ENCODE data around the gene BAIAP2. TPM values are rescaled to one million over a fixed set of nuclear protein-coding genes. Genes with fewer than 3 reads are reported as not detected.
"Not testable (repeated sequence)": the region's sequence is repeated elsewhere in the genome, so short reads cannot be mapped to it uniquely, and the experiment has no call there.

BAIAP2 gene
- total RNA-seq, 1 donor from 2014 or later, result 101 TPM

DNA sequence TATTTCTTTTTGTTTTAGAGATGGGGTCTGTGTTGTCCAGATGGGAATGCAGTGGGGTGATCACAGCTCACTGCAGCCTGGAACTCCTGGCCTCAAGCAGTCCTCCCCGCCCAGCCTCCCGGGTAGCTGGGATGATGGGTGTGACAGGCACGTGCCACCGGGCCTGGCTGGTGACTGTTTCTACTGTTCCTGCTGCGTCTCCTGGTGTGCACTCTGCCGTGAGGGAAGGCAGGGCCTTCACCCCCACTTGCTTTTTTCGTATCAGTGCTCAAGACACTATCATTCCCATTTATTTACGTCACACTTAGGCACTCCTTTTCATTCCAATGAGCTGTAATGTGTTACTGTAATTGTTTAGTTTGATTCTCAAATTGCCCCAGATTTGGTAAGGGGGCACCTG, 105.1 kb downstream of the BAIAP2 start:
- DNase-seq (ENCODE audit: low spot score), result no peak

- DNase-seq (ENCODE audit: low spot score), result no peak
Observed at GRCh38 chr17:81140695-81141094, 105.7 kb downstream of the BAIAP2 start.

DNA sequence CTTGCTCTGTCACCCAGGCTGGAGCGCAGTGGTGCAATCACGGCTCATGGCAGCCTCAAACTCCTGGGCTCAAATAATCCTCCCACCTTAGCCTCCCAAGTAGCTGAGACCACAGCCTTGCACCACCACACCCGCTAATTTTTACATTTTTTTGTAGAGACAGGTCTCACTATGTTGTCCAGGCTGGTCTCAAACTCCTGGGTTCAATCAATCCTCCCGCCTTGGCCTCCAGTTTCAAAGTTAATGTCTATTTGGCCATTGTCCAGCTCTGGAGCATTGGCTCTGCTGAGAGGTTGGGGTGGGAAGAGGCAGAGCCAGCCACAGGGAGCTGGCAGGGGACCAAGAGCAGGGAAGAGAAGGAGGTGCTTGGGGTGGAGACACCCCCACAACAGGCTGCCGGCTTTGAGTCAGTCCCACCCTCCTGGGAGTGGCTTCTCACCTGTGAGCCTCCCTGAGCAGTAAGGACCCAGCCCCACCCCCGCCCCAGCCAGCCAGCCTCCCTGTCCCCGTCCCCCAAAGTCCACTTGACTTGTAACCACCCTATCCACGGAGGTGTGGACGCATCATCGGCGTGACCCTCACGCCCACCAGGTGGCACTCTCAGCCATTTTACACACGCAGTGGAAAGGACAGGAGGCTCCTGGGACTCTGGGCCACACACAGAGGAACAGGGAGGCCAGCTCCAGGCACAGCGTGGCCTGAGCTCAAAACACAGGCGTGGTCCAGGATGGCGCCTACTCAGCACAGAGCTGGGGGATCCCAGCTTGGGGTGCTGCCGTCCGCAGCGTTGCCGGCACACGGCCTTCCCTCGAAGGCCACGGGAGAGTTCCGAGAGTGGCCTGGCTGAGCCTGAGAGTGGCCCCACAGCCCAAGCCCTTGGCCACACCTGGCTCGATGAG, 107.6 kb downstream of the BAIAP2 start:
- peak; percentile 81 for DNase-seq (ENCODE audit: low spot score)

- DNase-seq (ENCODE audit: low spot score), result no peak
Observed at GRCh38 chr17:81143200-81143527, 108.2 kb downstream of the BAIAP2 start.

DNA sequence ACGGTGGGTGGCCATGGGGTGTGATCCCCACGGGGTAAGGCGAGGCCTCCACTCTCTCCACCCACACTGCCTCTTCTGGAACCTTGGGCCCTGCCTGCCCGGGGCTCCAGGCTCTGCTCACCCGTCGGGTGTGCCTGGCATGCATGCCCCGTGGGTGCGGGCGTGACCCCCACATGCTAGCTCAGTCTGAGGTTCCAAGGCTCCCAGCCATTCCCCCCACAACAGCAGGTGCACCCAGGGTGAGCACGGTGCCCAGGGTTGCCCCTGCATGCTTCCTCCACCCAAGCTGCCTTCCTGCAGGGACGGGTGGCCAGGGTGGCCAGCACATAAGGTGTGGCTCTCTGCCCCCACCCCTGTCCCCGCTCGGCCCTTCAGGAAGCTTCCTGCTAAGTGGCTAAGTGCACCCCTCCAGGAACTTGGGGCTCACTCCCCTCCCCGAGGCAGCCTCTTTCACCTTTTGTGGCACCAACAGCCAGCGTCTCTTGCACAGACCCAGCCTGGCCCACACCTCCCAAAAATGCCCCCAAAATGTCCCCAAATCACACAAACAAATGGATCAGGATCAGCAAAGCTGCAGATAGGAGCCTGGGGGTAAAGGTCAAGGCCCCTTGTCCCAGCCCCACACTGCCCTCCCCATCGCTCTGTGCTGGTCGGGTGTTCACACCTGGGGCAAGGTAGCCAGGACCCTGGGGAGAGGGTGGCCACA, 108.9 kb downstream of the BAIAP2 start:
- no peak for DNase-seq (ENCODE audit: low spot score)

- no peak for DNase-seq (ENCODE audit: low spot score)
Observed at GRCh38 chr17:81144423-81144781, 109.5 kb downstream of the BAIAP2 start.

- DNase-seq (ENCODE audit: low spot score), result not testable (repeated sequence)
Observed at GRCh38 chr17:81146208-81146607, 111.3 kb downstream of the BAIAP2 start.

GRCh38 chr17:81147701-81148100, 112.8 kb downstream of the BAIAP2 start:
- DNase-seq (ENCODE audit: low spot score), result no peak

DNA sequence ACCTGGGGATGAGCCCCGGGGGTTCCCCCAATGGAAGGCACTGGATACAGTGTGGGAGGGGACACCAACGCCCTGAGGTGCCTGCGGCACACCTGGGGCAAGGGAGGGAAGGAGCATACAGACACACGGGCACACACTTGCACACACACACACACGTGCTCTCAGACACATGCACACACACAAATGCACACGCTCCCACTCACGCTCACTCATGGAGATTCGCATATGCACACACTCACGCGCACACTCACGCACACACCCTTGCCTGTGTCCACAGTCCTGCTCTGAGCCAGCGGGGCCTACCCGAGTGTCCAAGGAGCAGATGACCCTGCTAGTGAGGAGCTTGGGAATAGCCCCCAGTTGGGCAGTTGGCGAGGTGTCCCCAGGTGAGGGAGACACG, 113.6 kb downstream of the BAIAP2 start:
- DNase-seq (ENCODE audit: low spot score), result no peak

DNA sequence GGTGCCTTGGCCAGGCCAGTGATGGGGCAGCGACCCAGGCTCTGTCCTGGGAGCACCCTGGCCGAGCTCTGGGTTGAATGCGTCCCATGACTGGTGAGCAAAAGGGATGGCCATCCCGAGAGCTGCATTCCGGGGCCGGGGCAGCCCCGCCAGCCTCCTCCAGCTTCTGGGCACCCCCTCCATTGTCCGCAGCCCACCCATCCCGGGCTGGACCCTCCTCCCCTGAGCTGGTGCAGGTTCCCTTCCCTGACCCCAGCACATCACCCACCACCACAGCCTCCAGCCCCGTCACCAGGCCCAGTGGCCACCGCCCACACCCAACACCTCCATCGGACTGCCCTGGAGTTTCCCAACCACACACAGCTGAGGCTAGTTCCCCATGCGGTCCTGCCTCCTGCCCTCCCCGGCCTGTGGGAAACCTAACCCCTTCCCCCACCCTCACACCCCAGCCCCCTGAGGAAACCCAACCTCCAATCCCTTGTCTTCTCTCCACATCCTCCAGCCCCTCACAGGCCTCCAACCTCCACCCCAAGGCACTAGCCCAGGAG, 114.1 kb downstream of the BAIAP2 start:
- no peak for DNase-seq (ENCODE audit: low spot score)

DNA sequence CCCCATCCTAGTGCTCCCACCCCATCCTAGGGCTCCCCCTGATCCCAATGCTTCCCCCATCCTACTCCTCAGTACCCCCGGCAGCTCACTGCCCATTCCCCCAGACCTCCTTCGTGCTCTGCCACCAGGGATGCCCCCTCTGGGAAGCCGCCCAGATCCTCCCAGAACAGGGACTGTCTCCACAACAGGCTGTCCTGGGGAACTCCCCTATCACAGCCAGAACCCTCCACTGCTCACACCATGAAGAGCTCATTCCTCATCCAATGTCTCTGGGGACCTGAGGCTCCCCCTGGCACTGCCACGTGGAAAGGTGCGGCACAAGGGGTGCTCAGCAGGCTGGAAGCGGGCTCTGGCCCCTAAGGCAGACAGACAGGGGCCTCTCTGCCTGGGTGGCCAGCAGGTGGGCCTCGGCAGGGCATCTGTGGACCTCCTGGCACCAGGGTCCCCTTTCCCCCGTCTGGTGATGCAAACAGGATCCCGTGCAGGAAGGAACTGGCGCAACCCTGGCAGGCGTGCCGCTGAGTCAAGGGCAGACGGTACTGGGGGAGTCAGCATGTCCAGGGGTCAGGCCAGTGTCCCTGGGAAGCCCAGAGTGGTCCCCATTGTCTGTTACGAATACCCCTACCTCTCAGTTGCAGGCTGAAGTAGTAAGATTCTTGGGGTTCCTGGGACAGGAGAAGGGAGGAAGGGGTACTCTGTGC, 115.6 kb downstream of the BAIAP2 start:
- DNase-seq (ENCODE audit: low spot score), result no peak

DNA sequence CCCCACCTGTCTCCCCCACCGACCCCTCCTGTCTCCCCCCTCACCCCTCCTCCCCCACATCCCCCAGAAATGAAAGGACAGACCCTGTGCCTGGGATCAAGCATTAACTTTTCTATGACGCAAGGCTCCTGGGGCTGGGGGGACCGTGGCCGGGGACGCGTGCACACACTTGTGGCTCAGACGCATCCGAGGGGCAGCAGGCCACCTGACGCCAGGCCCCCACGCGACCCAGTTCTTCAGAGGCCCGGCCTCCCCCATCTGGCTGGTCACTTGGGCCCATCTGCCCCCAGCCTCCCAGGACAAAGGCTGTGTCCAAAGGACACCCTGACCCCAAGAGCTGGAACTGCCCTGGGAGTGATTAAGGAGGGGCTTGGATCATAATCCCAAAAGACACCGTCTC, 116.3 kb downstream of the BAIAP2 start:
- DNase-seq (ENCODE audit: low spot score), result no peak

DNA sequence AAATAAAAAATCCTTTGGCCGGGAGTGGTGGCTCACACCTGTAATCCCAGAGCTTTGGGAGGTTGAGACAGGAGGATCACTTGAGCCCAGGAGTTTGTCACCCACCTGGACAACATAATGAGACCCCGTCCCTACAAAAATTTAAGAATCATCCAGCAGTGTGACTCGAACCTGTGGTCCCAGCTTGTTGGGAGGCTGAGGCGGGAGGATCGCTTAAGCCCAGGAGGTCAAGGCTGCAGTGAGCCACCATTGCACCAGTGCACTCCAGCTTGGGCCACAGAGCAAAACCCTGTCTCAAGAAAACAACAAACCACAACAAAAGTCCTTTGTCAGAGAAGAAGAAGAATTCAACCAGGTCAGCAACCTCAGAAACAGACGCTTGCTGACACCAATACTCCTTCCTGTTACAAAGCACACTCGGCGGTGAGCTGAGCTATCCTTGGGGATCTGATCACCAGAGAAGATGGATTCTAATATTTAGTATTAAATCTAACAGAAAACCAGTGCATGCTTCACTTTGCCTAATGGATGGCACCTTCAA, 117.4 kb downstream of the BAIAP2 start:
- DNase-seq (ENCODE audit: low spot score), result no peak

DNA sequence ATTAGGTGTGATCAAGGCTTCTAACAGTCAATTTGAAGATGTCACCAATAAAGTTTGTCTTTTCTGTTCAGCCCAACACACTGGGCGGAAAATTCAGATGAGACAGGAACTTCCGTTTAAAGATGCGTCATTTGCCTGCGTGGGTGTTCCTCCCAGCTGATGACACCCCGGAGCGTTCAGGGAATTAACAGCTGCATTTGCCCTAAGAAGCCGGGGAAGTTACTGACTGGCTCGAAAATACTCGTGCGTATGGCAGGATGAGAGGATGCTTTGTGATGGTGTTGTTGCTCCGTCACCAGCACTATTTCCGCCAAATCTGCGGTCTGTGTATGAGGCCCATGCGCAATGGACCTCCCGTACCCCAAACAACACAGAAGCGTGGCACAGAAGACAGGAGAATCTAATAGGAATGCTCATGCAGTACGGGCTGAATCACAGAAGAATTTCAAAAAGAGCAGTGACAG, 118.4 kb downstream of the BAIAP2 start:
- DNase-seq (ENCODE audit: low spot score), result no peak

DNA sequence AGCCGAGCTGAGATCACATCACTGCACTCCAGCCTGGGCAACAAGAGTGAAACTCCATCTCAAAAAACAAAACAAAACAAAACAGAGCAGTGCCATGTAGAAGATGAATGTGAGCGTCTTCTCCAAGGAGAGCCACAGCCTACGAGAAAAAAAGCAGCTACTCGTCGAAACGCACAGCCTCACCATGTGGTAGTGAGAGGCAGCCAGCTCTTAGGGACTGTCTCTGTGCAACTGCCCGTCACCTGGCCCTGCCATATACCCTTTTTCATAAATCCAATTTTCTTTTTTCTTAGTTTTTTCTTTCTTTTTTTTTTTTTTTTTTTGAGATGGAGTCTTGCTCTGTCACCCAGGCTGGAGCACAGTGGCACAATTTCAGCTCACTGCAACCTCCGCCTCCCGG, 119.1 kb downstream of the BAIAP2 start:
- DNase-seq (ENCODE audit: low spot score), result not testable (repeated sequence)

- DNase-seq (ENCODE audit: low spot score), result no peak
Observed at GRCh38 chr17:81154961-81155360, 120.0 kb downstream of the BAIAP2 start.

DNA sequence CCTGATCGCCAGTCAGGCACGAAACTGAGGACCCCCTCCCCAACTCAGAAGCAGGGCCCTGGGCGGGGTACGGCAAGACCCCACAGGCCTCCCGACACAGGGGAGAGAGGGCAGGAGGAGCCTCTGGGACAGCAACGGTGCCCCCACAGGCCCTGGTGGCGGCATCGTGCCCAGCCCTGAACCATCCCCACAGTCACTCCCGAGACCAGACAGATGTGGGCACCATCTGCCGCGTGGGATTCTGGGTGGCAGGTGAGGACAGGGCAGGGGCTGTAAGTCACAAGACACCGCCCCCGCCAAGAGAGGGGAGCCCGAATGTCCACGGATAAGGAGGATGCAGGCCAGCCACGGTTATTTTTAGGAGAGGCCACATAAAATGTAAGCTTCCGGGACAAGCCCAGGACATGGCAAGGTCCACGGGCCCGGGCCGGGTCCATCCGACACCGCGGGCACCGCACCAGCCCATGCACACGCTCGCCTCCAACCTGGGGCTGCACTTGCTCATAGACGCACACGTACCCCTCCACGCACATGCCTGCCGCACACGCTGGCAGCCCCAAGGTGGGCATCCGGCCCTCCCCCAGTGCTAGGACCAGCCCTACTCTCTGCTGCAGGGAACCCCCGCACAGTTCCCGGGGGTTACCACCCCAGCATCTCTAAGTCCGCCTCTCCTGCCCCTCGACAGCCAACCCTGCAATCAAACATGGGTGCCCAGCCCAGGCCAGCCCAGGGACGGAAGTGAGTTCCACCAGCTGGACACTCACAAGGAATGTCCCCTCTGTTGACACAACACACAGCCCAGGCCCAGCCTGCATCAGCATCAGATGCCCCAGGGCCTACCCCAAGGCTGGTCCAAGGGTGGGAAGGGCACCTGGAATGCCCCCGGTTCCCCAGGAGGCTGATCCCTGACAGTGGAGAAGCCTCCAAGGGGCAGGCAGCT, 122.2 kb downstream of the BAIAP2 start:
- DNase-seq (ENCODE audit: low spot score), result no peak

DNA sequence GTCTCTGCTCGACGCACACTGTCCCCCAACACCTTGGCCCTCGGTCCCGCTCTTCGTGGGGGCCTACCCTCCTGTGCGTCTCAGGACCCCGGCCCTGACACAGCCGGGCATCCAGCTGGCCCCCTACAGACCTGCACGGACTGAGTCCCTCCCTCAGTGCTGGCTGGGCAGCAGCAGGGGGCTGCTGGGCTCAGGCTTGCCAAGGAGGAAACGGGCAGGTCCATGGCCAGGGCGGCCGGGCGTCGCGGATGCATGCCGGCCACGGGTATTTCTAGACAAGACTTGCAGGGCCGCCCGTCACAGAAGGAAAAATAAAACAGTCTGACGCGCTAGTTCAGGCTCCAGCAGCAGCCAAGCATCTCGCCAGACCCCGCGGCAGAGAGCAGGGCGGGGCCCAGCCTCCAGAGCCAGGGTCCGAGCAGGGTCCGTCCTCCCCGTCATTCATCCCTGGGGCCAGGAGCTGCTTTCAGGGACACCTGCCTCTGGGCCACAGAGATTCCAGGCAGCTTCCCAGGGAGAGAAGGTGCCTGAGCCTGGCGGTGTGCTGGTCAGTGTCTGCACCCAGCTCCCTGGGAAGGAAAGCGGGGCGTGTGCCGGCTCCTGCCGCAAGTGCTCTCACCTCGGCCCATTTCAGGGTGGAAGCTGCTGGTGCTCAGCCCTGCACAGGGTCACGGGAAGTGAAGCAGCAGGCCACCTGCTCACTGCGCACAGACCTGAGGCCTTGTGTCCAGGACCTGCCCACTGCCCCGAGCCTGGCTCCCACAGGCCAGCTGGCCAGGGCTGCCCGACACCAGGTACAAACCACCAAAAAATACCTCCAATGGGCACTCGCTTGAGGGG, 123.1 kb downstream of the BAIAP2 start:
- no peak for DNase-seq (ENCODE audit: low spot score)

DNA sequence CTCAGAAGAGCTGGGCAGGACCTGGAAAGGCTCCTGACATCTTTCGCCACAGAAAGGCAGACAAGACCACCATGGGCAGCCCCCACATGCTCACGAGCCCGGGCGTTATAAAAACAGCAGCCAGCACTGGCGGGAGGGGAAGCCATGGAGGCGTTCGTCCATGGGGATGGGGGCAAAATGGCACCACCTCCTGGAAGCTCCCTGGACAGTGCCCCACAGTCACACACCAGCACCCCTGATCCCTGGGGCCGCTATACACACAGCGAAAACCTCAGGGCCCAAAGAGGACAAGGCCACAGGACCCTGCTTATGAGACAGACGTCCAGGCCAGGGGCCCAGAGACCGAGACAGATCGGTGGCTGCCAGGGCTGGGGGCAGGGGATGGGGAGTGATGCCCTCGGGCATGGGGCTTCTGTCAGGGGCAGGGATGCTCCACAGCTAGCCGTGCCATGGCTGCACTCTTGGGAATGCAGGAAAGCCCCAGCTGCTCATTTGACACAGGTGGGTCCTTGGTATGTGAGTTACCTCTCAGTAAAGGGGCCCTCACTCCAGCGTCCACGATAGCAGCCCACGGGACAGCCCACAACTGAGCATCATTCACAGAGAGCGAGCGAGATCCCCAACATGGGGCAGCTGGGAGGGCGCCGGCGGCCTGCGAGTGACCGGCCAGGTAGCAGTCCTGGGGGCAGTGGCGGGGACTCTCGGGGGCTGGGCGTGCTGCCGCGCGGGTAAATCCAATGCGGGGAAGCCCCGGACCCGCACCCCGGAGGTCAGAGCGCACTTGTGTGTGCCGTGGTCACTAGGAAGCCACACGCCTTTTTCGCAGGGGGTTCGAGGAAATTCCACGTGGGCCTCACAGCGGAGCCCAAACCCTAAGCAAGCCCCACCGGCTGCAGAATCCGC, 124.0 kb downstream of the BAIAP2 start:
- DNase-seq (ENCODE audit: low spot score), result no peak
